GM23338 (cell line): ENCODE measurements around the gene RNF214. TPM values are rescaled to one million over a fixed set of nuclear protein-coding genes. Genes with fewer than 3 reads are reported as not detected.
A peak's percentile ranks its signal among the peaks of the same experiment; 100 is the strongest.

Source experiments
- ATAC-seq: fragments of 200-7000 bp; cut with Tn5 transposase; 3 replicates; pipeline ENCODE4 v1.9.1; 2020
- DNase-seq: peaks from one replicate; pipeline ENCODE4 v3.0.0-alpha.2; 2015; ENCODE audit warnings: low spot score
- H2AFZ ChIP-seq: fragments of 200-600 bp; sonication (generic); 2 replicates; pipeline ENCODE4 v1.8.0; 2016; ENCODE audit warnings: antibody characterized with exemption, mild to moderate bottlenecking, moderate library complexity
- H3F3A ChIP-seq: fragments of 200-600 bp; sonication (generic); replicated peaks from 2 replicates; pipeline ENCODE4 v1.8.0; 2017; ENCODE audit warnings: antibody characterized with exemption, mixed run types, low read depth
- H3K27ac ChIP-seq: fragments of 200-600 bp; sonication (generic); 2 replicates; pipeline ENCODE4 v1.6.1; 2016; ENCODE audit warnings: low read depth
- H3K27me3 ChIP-seq: fragments of 200-600 bp; sonication (generic); 2 replicates; pipeline ENCODE4 v1.8.0; 2016; ENCODE audit warnings: mild to moderate bottlenecking, mixed run types, moderate library complexity; ENCODE audit not compliant: insufficient read depth
- H3K36me3 ChIP-seq: fragments of 200-600 bp; sonication (generic); 2 replicates; pipeline ENCODE4 v1.8.0; 2016; ENCODE audit warnings: mild to moderate bottlenecking; ENCODE audit not compliant: insufficient read depth
- H3K4me1 ChIP-seq: fragments of 200-600 bp; sonication (generic); 2 replicates; pipeline ENCODE4 v1.8.0; 2016; ENCODE audit warnings: mild to moderate bottlenecking, moderate library complexity; ENCODE audit not compliant: insufficient read depth
- H3K4me2 ChIP-seq: fragments of 200-600 bp; sonication (generic); 2 replicates; pipeline ENCODE4 v1.7.1; 2017; ENCODE audit warnings: mixed run types
- H3K4me3 ChIP-seq: fragments of 200-600 bp; sonication (generic); 2 replicates; pipeline ENCODE4 v1.6.1; 2016; ENCODE audit warnings: mixed run types
- H3K79me2 ChIP-seq: fragments of 200-600 bp; sonication (generic); replicated peaks from 2 replicates; pipeline ENCODE4 v1.8.0; 2017; ENCODE audit warnings: mild to moderate bottlenecking; ENCODE audit not compliant: insufficient read depth
- H3K9me2 ChIP-seq: fragments of 200-600 bp; sonication (generic); 2 replicates; pipeline ENCODE4 v1.8.0; 2017; ENCODE audit not compliant: insufficient read depth
- H4K20me1 ChIP-seq: fragments of 200-600 bp; sonication (generic); replicated peaks from 2 replicates; pipeline ENCODE4 v1.8.0; 2017; ENCODE audit warnings: mild to moderate bottlenecking; ENCODE audit not compliant: insufficient read depth
- H3K27ac Mint-ChIP-seq: 2 replicates; pipeline ENCODE4 v1.8.0; 2020; ENCODE audit warnings: inconsistent platforms, mild to moderate bottlenecking, moderate library complexity, mixed read lengths
- H3K27me3 Mint-ChIP-seq: 3 replicates; pipeline ENCODE4 v1.8.0; 2022; ENCODE audit warnings: low read depth, mild to moderate bottlenecking, moderate library complexity, mixed read lengths, inconsistent platforms; ENCODE audit not compliant: insufficient read depth, poor library complexity
- H3K36me3 Mint-ChIP-seq: 3 replicates; pipeline ENCODE4 v1.8.0; 2021; ENCODE audit warnings: low read depth, mild to moderate bottlenecking, inconsistent platforms, moderate library complexity, mixed read lengths
- H3K4me1 Mint-ChIP-seq: 3 replicates; pipeline ENCODE4 v1.8.0; 2020; ENCODE audit warnings: mild to moderate bottlenecking, inconsistent platforms, mixed read lengths
- H3K4me3 Mint-ChIP-seq: 3 replicates; pipeline ENCODE4 v1.8.0; 2021; ENCODE audit warnings: moderate library complexity, mild to moderate bottlenecking, inconsistent platforms, mixed read lengths
- H3K9me3 Mint-ChIP-seq: 3 replicates; pipeline ENCODE4 v1.8.0; 2020; ENCODE audit warnings: moderate library complexity, mild to moderate bottlenecking, inconsistent platforms, mixed read lengths
- CREB1 ChIP-seq: fragments of 250-450 bp; sonication (Bioruptor Pico); IDR thresholded peaks from 2 replicates; pipeline ENCODE4 v1.5.0; 2020; ENCODE audit warnings: low read depth, mild to moderate bottlenecking, moderate library complexity
- EZH2phosphoT487 ChIP-seq: fragments of 200-600 bp; sonication (generic); IDR thresholded peaks from one replicate; pipeline ENCODE4 v1.8.1; 2018; ENCODE audit warnings: antibody characterized with exemption; ENCODE audit not compliant: unreplicated experiment
- NANOG ChIP-seq: IDR thresholded peaks from 2 replicates; pipeline ENCODE4 v1.6.1; 2016; ENCODE audit warnings: antibody characterized with exemption, borderline replicate concordance
- POLR2AphosphoS5 ChIP-seq: IDR thresholded peaks from 2 replicates; pipeline ENCODE4 v1.6.1; 2016; ENCODE audit warnings: antibody characterized with exemption, low read depth
- STAT1 ChIP-seq: IDR thresholded peaks from one replicate; pipeline ENCODE4 v1.6.1; 2016; ENCODE audit warnings: antibody characterized with exemption; ENCODE audit not compliant: unreplicated experiment
- ZNF331 ChIP-seq: fragments of 250-450 bp; sonication (Bioruptor Pico); IDR thresholded peaks from 2 replicates; pipeline ENCODE4 v1.5.0; 2020; ENCODE audit warnings: low read depth, mild to moderate bottlenecking, moderate library complexity
- polyA plus RNA-seq: library from polyadenylated mRNA; unstranded; fragments of >200 nt; fragmentation: Nextera tagmentation; extraction: Ambion mirVana; gene quantifications from 2 replicates; pipeline ENCODE4 v1.2.1, GENCODE V29; 2016
- total RNA-seq: library from RNA; depleted of rRNA; stranded (reverse); fragments of >200 nt; shearing (Covaris generic); gene quantifications from 2 replicates; pipeline ENCODE4 v1.2.3, GENCODE V29; 2014
- TF ChIP-seq, protein P1 (sequence below), 2 experiments: fragments of 200-600 bp in 1 of 2; sonication (generic) in 1 of 2; conservative IDR thresholded peaks; 2 replicates each; pipeline versions ENCODE4 v1.5.1 to v1.6.1; 2016 to 2017; ENCODE audit warnings: antibody characterized with exemption in 2 of 2, low read depth in 2 of 2, mild to moderate bottlenecking in 2 of 2, moderate library complexity in 1 of 2
- TF ChIP-seq, protein P2 (sequence below): IDR thresholded peaks from 2 replicates; pipeline ENCODE4 v1.6.1; 2016; ENCODE audit warnings: antibody characterized with exemption
- TF ChIP-seq, protein P3 (sequence below): fragments of 250-450 bp; sonication (Bioruptor Pico); IDR thresholded peaks from 2 replicates; pipeline ENCODE4 v1.5.0; 2020; ENCODE audit warnings: mild to moderate bottlenecking, moderate library complexity

The RNF214 gene
- total and polyA plus RNA-seq, 2 experiments from 2014 or later, result 19.4 to 28.4 TPM

DNA sequence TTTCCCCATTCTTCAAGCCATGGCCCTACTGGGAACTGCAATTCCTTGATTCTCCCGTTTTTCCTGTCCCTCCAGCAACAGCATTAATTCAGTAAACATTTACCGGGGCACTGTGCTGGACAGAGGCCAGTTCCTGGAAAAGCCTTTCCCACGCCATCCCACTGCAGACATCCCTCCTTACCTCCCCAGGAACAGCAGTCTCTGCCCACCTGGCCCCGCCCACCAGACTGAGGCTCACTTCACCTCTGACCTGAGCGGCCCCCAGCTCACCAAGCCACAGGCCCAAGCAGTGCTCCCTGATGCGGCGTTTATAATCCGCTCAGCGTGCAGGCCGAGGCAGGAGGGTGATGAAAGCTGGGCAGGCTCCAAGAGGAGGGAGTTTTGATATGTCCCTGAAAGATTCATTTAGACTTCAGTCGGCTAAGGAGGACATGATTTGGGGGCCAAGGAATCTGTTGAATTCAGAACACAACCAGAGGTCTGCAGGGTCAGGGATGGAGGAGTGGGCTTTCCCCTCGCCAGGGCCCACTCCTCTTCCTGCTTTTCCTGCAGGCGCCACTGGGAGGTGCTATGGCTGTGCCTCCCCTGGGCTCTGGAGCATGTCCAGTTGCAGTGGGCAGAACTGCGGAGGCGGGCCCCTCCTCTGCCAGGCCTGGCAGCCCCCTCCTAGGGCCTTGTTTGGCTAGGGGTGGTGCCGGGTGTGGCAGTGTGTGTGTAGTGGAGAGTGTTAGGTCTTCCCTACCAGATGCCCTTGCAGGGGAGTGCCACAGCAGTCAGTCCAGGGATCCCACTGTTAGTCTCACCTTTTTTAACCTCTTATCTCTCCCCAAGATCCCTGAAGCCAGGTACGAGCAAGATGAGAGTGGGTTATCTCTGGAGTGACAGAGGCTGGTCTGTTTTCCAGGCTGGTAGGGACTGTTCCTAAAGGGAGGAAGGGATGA lies 34.7 kb upstream of the RNF214 start:
- H3K27me3 ChIP-seq, result no peaks in the 10 kb centered on the region
- Mint-ChIP-seq H3K36me3 (peaks cover 7% of the 10 kb centered on the region; the same call in 2 of the 3 replicates), H3K27me3 (peaks cover 25% of the 10 kb centered on the region), H3K4me1 (peaks cover 36% of the 10 kb centered on the region), H3K9me3 (no peaks in the 10 kb centered on the region; the same call in 2 of the 3 replicates), H3K4me3 (peak overlapping the region; percentile 78), H3K27ac (peak overlapping the region; percentile 89)
- H2AFZ ChIP-seq, result no peak overlapping the region
- H3K4me1 ChIP-seq, result peaks cover 31% of the 10 kb centered on the region
- peaks cover 11% of the 10 kb centered on the region for H3F3A ChIP-seq
- TF ChIP-seq STAT1 (no peak), ZNF331 (CRISPR knock-in tag) (no peak), EZH2phosphoT487 (no peak), NANOG (no peak), POLR2AphosphoS5 (peak; percentile 47), CREB1 (CRISPR knock-in tag) (no peak)
- TF ChIP-seq, protein P1, sequence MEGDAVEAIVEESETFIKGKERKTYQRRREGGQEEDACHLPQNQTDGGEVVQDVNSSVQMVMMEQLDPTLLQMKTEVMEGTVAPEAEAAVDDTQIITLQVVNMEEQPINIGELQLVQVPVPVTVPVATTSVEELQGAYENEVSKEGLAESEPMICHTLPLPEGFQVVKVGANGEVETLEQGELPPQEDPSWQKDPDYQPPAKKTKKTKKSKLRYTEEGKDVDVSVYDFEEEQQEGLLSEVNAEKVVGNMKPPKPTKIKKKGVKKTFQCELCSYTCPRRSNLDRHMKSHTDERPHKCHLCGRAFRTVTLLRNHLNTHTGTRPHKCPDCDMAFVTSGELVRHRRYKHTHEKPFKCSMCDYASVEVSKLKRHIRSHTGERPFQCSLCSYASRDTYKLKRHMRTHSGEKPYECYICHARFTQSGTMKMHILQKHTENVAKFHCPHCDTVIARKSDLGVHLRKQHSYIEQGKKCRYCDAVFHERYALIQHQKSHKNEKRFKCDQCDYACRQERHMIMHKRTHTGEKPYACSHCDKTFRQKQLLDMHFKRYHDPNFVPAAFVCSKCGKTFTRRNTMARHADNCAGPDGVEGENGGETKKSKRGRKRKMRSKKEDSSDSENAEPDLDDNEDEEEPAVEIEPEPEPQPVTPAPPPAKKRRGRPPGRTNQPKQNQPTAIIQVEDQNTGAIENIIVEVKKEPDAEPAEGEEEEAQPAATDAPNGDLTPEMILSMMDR (conservative IDR thresholded peaks at IDR 0.05; ENCODE audit: low read depth in 2 of 2), result peak; percentile 75 to 92
- TF ChIP-seq, protein P2, sequence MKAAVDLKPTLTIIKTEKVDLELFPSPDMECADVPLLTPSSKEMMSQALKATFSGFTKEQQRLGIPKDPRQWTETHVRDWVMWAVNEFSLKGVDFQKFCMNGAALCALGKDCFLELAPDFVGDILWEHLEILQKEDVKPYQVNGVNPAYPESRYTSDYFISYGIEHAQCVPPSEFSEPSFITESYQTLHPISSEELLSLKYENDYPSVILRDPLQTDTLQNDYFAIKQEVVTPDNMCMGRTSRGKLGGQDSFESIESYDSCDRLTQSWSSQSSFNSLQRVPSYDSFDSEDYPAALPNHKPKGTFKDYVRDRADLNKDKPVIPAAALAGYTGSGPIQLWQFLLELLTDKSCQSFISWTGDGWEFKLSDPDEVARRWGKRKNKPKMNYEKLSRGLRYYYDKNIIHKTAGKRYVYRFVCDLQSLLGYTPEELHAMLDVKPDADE, result 0 out of 2 replicates have a peak, but pooled peaks have one; percentile 24
- ATAC-seq (peak; percentile 37), DNase-seq (peak; percentile 87)
- peak overlapping the region; percentile 68; the same call in 1 of the 2 replicates for H3K4me3 ChIP-seq
- peak overlapping the region; percentile 98 for H3K27ac ChIP-seq
- H3K36me3 ChIP-seq, result no peaks in the 10 kb centered on the region
- H3K9me2 ChIP-seq, result no peaks in the 10 kb centered on the region
- peak overlapping the region; percentile 85 for H3K4me2 ChIP-seq
- no peaks in the 10 kb centered on the region for H4K20me1 ChIP-seq
- H3K79me2 ChIP-seq, result peaks cover 23% of the 10 kb centered on the region

DNA sequence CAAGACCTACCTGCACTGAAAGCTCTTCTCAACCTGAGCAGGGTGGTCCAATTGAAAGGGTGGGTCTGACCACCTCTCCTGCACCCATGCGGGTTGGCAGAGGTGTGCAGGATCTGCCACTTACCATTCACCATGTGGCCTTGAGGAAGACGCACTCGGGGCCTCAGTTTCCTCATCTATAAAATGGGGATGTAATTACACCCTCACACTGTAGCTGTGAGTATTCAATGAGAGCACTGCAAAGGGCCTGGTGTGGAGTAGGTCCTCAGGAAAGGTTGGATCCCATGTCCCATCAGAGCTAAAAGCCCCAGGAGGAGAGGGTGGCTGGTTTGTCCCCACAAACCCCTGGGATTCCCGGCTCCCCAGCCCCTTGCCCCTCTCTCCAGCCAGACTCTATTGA lies 33.9 kb upstream of the RNF214 start:
- Histone ChIP-seq H3K79me2 (peaks cover 23% of the 10 kb centered on the region), H2AFZ (no peak overlapping the region)
- TF ChIP-seq, protein P3, sequence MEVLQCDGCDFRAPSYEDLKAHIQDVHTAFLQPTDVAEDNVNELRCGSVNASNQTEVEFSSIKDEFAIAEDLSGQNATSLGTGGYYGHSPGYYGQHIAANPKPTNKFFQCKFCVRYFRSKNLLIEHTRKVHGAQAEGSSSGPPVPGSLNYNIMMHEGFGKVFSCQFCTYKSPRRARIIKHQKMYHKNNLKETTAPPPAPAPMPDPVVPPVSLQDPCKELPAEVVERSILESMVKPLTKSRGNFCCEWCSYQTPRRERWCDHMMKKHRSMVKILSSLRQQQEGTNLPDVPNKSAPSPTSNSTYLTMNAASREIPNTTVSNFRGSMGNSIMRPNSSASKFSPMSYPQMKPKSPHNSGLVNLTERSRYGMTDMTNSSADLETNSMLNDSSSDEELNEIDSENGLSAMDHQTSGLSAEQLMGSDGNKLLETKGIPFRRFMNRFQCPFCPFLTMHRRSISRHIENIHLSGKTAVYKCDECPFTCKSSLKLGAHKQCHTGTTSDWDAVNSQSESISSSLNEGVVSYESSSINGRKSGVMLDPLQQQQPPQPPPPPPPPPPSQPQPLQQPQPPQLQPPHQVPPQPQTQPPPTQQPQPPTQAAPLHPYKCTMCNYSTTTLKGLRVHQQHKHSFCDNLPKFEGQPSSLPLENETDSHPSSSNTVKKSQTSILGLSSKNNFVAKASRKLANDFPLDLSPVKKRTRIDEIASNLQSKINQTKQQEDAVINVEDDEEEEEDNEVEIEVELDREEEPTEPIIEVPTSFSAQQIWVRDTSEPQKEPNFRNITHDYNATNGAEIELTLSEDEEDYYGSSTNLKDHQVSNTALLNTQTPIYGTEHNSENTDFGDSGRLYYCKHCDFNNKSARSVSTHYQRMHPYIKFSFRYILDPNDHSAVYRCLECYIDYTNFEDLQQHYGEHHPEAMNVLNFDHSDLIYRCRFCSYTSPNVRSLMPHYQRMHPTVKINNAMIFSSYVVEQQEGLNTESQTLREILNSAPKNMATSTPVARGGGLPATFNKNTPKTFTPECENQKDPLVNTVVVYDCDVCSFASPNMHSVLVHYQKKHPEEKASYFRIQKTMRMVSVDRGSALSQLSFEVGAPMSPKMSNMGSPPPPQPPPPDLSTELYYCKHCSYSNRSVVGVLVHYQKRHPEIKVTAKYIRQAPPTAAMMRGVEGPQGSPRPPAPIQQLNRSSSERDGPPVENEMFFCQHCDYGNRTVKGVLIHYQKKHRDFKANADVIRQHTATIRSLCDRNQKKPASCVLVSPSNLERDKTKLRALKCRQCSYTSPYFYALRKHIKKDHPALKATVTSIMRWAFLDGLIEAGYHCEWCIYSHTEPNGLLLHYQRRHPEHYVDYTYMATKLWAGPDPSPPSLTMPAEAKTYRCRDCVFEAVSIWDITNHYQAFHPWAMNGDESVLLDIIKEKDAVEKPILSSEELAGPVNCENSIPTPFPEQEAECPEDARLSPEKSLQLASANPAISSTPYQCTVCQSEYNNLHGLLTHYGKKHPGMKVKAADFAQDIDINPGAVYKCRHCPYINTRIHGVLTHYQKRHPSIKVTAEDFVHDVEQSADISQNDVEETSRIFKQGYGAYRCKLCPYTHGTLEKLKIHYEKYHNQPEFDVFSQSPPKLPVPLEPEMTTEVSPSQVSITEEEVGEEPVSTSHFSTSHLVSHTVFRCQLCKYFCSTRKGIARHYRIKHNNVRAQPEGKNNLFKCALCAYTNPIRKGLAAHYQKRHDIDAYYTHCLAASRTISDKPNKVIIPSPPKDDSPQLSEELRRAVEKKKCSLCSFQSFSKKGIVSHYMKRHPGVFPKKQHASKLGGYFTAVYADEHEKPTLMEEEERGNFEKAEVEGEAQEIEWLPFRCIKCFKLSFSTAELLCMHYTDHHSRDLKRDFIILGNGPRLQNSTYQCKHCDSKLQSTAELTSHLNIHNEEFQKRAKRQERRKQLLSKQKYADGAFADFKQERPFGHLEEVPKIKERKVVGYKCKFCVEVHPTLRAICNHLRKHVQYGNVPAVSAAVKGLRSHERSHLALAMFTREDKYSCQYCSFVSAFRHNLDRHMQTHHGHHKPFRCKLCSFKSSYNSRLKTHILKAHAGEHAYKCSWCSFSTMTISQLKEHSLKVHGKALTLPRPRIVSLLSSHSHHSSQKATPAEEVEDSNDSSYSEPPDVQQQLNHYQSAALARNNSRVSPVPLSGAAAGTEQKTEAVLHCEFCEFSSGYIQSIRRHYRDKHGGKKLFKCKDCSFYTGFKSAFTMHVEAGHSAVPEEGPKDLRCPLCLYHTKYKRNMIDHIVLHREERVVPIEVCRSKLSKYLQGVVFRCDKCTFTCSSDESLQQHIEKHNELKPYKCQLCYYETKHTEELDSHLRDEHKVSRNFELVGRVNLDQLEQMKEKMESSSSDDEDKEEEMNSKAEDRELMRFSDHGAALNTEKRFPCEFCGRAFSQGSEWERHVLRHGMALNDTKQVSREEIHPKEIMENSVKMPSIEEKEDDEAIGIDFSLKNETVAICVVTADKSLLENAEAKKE, result no peak
- no peak for TF ChIP-seq EZH2phosphoT487

More for the DNA sequence above, 33.9 kb upstream of the RNF214 start:
- no peaks in the 10 kb centered on the region for H4K20me1 ChIP-seq
- no peak for ATAC-seq
- H3F3A ChIP-seq, result peaks cover 11% of the 10 kb centered on the region
- H3K27ac ChIP-seq, result peak overlapping the region; percentile 98
- peaks cover 16% of the 10 kb centered on the region for H3K36me3 Mint-ChIP-seq
- H3K4me1 ChIP-seq, result peaks cover 31% of the 10 kb centered on the region
- no peaks in the 10 kb centered on the region for H3K9me2 ChIP-seq
- no peaks in the 10 kb centered on the region; the same call in 2 of the 3 replicates for H3K9me3 Mint-ChIP-seq
- peaks cover 28% of the 10 kb centered on the region for H3K27me3 Mint-ChIP-seq
- no peaks in the 10 kb centered on the region for H3K27me3 ChIP-seq
- peaks cover 40% of the 10 kb centered on the region for H3K4me1 Mint-ChIP-seq
- no peak for DNase-seq
- peak overlapping the region; percentile 89 for H3K27ac Mint-ChIP-seq
- H3K4me3 Mint-ChIP-seq, result peak overlapping the region; percentile 78
- peak overlapping the region; percentile 68 for H3K4me3 ChIP-seq
- peak overlapping the region; percentile 85 for H3K4me2 ChIP-seq
- H3K36me3 ChIP-seq, result no peaks in the 10 kb centered on the region
